Measurements from ENCODE around the gene UBAC2. TPM values are rescaled to one million over a fixed set of nuclear protein-coding genes. Genes with fewer than 3 reads are reported as not detected.

UBAC2 gene
- total RNA-seq, 1 donor from 2014 or later: 64.3 TPM

DNA sequence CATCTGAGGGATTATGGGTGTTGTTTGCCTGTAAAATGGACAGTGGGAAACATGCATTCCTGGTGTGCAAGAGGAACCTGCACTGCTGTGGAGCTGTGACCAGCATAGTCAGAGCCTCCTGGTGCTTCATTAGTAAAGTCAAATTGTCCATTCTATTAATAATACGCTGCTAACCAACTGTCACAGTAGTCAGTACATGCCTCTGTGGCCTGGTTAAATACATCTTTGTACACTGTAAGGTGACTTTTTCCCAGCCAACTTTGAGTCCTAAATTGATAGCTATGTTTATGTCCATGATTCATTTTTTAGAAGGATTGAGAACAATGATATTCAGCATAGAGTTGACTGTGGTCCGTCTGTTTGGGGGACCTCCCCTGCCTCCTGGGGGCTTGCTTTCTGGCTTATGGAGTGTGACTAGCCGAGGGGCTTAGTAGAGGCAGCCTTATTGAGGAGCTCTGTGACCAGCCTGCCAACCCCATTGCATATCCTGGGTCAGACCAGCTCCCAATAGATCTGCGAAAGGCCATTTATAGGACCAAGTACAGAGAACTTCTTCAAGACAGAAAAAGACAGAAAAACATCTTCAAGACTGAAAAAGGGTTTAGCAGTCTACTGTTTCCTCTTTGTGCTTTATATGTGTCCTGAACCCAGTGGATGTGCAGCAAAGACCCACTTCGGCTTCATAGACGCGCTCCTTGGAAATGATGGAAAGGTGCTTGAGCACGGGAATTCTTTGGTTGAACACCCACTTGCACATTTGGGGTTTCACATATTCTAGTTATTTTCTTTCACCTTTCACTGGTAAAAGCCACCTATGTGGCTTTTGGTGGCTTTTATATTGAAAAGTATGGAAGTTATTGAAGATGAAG is 102.2 kb downstream of the UBAC2 start:
- H3K36me3 Mint-ChIP-seq: peaks cover 2% of the 10 kb centered on the region
- TF ChIP-seq, protein P1, sequence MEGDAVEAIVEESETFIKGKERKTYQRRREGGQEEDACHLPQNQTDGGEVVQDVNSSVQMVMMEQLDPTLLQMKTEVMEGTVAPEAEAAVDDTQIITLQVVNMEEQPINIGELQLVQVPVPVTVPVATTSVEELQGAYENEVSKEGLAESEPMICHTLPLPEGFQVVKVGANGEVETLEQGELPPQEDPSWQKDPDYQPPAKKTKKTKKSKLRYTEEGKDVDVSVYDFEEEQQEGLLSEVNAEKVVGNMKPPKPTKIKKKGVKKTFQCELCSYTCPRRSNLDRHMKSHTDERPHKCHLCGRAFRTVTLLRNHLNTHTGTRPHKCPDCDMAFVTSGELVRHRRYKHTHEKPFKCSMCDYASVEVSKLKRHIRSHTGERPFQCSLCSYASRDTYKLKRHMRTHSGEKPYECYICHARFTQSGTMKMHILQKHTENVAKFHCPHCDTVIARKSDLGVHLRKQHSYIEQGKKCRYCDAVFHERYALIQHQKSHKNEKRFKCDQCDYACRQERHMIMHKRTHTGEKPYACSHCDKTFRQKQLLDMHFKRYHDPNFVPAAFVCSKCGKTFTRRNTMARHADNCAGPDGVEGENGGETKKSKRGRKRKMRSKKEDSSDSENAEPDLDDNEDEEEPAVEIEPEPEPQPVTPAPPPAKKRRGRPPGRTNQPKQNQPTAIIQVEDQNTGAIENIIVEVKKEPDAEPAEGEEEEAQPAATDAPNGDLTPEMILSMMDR (IDR thresholded peaks at IDR 0.05; ENCODE audit: unreplicated experiment): no peak
- no peak overlapping the region for H3K27ac Mint-ChIP-seq
- no peak for DNase-seq (ENCODE audit: low spot score in 2 of 2, unreplicated experiment in 2 of 2)
- H3K4me1 Mint-ChIP-seq: peaks cover 14% of the 10 kb centered on the region
- no peaks in the 10 kb centered on the region for H3K27me3 Mint-ChIP-seq (ENCODE audit: low read depth)
- no peaks in the 10 kb centered on the region for H3K9me3 Mint-ChIP-seq
- no peak overlapping the region for H3K4me3 Mint-ChIP-seq

DNA sequence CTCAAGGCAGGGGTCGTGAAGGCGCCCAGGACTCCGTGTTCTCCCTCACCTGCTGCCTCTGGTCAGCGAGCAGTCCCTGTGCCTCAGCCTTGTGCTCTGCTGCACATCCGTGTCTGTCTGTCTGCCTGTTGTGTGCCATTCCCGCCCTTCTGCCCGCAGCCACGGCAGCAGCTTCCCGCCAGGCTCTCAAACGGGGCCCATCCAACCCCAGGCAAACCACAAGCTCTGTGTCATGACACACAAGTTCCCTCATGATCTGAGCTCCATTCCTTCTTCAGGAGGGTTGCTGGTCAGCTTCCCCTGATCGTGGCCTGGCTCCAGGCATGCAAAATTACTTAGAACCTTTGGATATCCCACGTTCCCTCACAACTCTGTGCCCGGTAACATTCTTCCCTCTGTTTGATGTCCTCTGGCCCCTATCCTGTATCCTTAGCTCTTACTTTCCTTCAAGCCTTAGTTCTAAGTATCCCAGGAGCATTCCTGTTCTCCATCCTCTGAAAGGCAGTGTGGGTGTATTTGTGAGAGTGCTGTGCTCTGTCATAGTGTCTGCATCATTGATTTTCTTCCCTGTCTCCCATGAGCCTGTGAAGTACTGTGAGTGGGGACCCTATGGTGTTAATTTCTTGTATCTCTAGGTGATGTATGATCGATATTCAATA is 103.3 kb downstream of the UBAC2 start:
- Mint-ChIP-seq H3K4me1 (peaks cover 17% of the 10 kb centered on the region), H3K4me3 (no peak overlapping the region), H3K9me3 (peaks cover 5% of the 10 kb centered on the region), H3K36me3 (peaks cover 10% of the 10 kb centered on the region), H3K27ac (no peak overlapping the region), H3K27me3 (ENCODE audit: low read depth) (no peaks in the 10 kb centered on the region)
- TF ChIP-seq, protein P1 (IDR thresholded peaks at IDR 0.05; ENCODE audit: unreplicated experiment): no peak
- DNase-seq (ENCODE audit: low spot score in 2 of 2, unreplicated experiment in 2 of 2): no peak

DNA sequence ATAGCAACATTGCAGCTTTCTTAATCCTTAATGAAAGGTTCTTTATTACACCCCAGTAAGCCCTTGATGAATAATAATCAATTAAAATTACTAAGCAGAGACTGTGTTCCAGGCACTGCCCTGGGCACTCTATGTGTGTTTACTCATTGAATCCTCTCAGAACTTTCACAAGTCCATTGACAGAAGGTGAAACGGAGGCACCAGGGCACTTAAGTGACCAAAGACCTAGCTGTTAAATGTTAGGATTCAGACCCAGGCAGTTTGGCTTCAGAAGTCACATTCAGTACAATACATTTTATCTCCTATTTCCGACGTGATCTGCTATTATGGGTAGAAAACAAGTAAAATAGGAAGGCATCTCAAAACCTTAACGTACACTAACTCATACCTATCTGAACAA is 103.9 kb downstream of the UBAC2 start:
- TF ChIP-seq, protein P1 (IDR thresholded peaks at IDR 0.05; ENCODE audit: unreplicated experiment): no peak
- Mint-ChIP-seq H3K9me3 (peaks cover 5% of the 10 kb centered on the region), H3K36me3 (peaks cover 10% of the 10 kb centered on the region), H3K27ac (no peak overlapping the region), H3K4me3 (no peak overlapping the region), H3K4me1 (peaks cover 14% of the 10 kb centered on the region), H3K27me3 (ENCODE audit: low read depth) (no peaks in the 10 kb centered on the region)
- DNase-seq (ENCODE audit: low spot score in 2 of 2, unreplicated experiment in 2 of 2): no peak

DNA sequence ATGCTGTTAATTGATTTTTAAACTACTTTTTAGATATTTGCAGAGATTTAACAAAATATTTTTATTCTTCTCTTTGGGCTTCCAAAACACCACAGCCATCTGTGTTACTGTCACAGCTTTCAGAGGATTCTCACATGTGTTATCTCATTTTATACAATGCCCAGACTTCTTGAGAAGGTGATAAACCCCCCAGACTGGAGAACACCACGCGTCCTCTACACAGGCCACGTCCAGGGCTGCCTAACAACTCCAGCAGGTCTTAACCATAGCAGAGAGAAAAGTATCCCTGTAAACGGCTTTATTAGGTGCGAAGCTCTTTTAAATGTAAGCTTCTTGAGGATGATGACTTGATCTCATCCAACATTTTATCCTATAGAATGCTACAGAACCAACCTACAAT is 104.5 kb downstream of the UBAC2 start:
- no peaks in the 10 kb centered on the region for H3K27me3 Mint-ChIP-seq (ENCODE audit: low read depth)
- no peak overlapping the region for H3K4me3 Mint-ChIP-seq
- DNase-seq (ENCODE audit: low spot score in 2 of 2, unreplicated experiment in 2 of 2): no peak
- H3K9me3 Mint-ChIP-seq: peaks cover 5% of the 10 kb centered on the region
- TF ChIP-seq, protein P1 (IDR thresholded peaks at IDR 0.05; ENCODE audit: unreplicated experiment): no peak
- H3K4me1 Mint-ChIP-seq: peaks cover 14% of the 10 kb centered on the region
- H3K27ac Mint-ChIP-seq: no peak overlapping the region
- H3K36me3 Mint-ChIP-seq: peaks cover 10% of the 10 kb centered on the region

DNA sequence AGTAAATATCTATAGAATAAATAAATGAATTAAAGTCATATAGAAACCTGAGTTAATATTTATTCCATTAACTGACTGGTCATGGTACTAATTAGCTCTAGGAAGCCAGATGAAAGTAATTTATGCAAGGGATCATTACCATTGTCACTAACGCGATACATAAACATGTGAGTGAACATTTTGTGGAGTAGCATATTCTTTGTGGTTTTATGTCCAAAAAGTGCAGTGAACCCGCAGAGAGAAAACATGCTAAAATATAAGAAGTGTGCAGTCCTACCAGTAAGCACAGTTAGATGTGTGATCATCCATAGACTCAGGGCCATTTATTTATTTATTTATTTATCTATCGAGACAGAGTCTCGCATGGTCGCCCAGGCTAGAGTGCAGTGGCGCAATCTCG is 104.9 kb downstream of the UBAC2 start:
- Mint-ChIP-seq H3K9me3 (peaks cover 5% of the 10 kb centered on the region), H3K27me3 (ENCODE audit: low read depth) (no peaks in the 10 kb centered on the region), H3K27ac (no peak overlapping the region), H3K4me3 (no peak overlapping the region), H3K4me1 (peaks cover 14% of the 10 kb centered on the region), H3K36me3 (peaks cover 10% of the 10 kb centered on the region)
- no peak for DNase-seq (ENCODE audit: low spot score in 2 of 2, unreplicated experiment in 2 of 2)
- TF ChIP-seq, protein P1 (IDR thresholded peaks at IDR 0.05; ENCODE audit: unreplicated experiment): no peak
